CD4-positive, alpha-beta T cell treated with Interleukin-15 for 4 hours (primary cell): ENCODE measurements around the gene MAS1.

Experiments
- DNase-seq: peaks from one replicate; pipeline ENCODE4 v3.0.0-alpha.2; 2020; ENCODE audit warnings: low spot score

Gene MAS1

DNA sequence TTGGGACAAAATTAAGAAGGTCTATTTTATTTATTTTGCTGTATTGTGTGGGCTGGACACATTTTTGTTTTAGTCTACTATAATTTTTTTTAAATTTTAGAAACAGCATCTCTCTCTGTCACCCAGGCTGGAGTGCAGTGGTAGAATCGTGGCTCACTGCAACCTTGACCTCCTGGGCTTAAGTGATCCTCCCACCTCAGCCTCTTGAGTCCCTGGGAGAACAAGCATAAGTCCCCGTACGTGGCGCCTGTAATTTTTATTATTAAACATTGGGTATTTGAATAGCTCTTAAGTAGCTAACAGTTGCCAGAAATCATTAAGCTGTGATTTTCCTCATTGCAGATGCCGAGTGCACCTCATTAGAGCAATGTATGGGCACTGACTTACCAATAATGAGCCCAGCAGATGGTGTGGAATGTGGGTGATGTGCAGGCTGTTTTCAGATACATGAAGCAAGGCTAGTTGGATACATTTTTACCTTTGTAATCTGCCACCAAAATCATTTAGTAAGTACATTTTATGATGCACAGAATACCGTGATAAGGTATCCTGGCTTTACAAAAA lies 10.3 kb upstream of the MAS1 start:
- no peak for DNase-seq

DNA sequence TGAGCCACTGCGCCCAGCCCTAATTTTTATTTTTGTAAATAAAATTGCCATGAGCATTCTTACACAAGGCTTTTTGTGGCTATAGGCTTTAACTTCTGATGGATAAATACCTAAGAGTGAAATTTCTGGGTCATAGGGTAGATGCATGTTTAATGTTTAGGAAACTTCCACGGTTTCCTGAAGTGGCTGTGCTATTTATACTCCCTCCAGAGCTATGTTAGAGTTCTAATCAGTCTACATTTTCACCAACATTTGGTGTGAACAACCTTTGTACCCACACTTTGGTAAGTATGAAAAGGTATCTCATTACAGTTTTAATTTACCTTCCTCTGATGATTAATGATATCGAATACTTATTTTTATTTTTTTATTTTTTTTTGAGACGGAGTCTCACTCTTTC lies 6.1 kb upstream of the MAS1 start:
- DNase-seq, result no peak

DNA sequence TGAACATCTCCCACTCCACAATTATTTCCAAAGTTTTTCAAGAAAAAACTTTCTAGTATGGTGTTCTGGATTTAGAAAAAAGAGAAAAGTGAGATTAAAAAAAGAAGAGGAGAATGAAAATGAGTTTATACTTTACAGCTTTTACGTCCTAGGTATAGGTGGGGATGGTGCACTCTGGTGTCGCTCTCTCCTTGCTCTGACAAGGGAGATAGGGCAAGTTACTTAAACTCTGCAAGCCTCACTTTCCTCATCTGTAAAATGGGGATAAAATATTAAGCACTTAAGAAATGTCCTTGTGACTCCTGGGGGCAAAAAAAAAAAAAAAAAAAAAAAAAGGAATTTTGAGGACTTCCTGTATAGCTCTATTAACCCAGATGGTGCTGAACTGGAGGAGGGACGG lies 4.5 kb upstream of the MAS1 start:
- DNase-seq, result no peak

DNA sequence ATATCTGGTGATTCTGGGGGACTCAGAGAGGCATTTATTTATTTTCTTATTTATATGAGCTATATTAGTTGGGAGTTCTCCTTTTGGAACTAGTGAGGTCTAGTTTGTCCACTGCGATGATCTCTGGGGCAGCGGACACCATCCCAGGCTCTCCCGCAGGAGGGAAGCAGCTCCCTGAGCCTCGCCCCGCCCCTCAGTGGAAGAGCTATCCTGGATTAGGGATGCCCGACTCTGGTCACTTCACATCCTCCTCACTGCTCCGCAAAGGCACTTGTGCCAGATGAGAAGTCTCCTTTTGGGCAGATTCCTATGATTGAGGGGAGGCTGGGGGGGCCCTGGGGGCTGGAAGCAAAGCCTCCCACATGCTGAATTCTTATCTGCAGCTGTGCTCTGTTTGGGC lies 3.6 kb upstream of the MAS1 start:
- DNase-seq, result no peak

DNA sequence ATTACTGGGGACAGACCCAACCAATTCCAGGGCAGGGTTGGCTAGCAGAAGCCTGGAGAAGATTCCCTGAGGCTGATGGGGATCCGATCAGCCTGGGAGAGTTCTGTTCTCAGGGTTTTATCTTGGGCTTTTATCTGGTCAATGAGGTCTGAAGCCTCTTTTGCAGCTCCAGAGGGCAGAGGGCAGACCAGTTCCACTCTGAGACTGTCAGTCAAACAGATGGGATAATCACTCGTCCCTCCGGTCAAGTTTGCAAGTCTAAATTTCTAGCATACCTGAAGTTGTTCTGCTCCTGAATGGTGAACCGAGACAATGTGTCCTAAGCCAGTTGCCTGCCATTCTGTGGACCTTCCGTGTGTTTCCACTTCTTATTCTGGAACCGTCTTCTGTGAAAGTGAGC lies 3.0 kb upstream of the MAS1 start:
- DNase-seq, result no peak

DNA sequence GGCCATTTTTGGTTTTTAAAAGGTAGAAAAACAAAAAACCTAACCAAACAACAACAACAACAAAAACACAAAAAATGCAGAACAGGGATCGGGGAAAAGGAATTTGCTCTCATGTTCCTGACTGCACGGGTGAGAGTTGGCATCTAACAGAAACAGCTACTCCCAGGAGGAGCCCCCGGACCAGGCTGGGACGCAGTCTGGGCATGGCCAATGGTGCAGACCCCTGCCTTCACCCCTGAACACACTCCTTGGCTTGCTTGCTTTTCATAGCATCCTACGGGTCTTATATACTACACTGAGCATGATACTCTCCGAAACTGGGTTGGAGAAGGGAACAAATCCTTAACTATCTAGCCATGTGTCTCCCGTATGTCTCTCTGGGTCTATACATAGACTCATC lies 587 bp upstream of the MAS1 start:
- no peak for DNase-seq

DNA sequence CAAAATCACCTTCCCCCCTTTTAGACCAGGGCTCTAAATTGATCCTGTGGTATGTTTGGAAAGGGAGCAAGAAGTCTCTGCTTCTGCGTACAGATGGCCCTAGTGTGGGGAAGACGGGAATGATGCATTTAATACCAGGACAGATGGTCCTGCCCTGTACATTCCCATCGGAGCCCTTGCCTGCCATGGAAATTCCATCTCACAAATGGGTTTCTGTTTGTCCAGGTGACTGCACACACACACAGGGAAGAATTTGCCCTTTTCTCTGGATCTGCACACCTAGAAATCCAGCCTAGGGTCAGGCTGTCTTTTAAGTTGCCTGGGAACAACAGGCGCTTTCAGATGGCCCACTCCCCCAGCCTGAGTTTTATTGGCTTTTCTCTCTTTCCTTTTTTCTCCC lies 1.3 kb downstream of the MAS1 start:
- no peak for DNase-seq

DNA sequence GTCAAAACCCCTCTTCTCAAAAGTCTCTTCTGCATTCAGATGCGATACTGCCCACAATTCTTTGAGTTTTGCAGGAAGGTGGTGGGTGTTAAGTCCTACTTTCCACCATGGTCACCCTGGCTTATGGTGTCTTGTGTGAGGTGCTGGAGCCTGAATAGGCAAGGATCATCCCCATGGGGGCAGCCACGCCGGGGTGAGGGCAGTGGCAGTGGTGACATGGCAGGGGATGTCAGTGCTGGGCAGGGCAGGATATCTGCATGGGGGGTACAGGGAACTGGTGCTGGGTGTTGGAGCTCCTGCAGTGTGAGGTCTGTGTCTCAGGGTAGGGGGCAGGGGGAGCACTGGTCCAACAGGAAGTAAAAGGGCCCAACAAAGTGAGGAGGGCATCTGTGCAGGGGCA lies 2.3 kb downstream of the MAS1 start:
- no peak for DNase-seq

DNA sequence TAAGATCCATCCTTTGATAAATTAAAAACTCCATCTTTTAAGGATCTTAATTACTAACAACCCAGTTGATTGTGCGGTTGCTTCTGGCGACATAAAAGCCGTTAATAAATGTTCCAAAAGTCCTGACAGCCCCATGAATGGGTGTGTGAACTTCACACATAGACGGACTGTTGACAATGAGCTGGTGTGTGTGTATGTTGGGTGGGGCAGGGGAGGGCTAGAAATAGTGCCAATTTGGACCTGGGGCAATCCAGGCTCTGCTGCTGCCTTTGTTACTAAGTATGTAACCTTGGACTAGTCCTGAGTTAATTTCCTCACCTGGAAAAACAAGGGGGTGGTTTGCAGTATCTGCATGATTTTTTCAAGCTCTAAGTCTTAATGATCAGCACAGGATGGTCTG lies 4.2 kb downstream of the MAS1 start:
- DNase-seq, result no peak

DNA sequence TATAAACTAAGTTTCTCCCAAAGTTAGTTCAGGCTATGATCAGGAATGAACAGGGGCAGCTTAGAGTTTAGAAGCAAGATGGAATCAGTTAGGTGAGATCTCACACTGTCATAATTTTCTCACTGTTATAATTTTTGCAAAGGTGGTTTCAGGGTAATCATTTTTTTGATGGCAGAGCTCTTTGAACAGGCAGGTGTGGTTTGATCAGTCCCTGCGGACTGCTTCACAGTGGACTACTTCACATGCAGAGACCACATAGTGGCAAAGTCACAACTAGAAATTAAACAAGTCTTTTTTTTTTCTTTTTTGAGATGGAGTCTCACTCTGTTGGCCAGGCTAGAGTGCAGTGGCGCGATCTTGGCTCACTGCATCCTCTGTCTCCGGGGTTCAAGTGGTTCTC lies 6.8 kb downstream of the MAS1 start:
- DNase-seq, result no peak

DNA sequence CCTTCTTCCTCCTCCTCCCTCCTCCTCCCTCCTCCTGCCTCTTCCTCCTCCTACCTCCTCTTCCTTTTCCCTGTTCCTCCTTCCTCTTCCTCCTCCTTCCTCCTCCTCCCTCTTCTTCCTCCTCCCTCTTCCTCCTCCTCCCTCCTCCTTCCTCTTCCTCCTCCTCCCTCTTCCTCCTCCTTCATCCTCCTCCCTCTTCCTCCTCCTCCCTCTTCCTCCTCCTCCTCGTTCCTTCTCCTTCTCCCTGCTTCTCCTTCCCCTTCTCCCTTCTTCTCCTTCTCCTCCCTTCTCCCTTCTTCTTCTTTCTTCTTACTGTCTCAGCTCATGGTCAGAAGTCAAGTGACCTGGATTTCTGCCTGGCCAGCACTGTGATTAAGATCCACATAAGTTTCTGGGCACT lies 7.7 kb downstream of the MAS1 start:
- no peak for DNase-seq

DNA sequence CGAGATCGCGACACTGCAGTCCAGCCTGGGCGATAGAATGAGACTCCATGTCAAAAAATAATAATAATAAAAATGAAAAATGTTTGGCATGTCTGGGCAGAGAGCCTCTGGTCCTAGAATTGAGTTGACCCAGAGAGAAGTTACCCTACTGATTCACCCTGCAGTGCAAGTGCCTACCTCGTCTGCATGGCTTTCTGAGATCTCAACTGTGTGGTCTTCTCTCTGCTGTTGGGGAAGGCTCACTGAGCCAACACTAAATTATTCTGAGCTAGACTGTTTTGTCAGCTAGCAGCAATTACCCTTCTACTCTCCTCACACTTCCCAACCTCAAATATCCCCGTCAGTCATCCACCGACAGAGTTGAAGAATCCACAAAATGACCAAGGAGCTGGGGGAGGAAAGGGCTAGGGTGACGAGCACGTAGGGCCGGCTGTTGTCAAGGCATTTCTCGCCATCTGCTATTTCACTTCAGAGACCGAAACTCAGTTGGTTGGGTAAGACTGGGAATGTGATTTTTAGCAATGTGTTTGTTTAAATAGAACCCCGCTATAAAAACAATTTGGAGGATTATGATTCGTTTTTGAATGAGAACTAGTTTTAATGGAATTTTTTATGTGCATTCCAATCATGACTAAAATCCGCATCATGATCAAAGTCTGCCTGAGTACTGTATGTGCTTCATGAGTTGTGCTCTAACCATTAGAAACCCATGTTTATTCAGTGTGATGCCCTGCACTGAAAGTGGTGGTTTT lies 9.4 kb downstream of the MAS1 start:
- DNase-seq, result no peak

DNA sequence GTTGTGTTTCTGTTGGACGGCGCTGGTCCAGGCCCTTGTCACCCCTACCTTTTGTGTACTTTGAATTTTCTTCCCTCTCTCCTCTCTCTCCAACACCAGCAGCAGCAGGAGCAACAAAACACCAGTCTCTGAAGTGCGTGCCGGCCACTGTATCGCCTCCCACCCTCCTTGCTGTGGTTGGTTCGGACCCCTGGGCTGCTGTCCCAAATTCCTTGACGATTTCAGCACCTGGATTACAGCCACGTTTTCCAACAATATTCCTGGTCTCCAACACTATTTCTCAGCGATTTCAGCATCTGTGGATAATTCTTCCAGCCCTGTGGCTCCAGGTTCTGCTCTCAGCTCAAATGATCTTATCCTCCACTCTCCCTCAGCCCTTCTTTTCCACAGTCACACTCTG lies 11.8 kb downstream of the MAS1 start:
- DNase-seq, result no peak

DNA sequence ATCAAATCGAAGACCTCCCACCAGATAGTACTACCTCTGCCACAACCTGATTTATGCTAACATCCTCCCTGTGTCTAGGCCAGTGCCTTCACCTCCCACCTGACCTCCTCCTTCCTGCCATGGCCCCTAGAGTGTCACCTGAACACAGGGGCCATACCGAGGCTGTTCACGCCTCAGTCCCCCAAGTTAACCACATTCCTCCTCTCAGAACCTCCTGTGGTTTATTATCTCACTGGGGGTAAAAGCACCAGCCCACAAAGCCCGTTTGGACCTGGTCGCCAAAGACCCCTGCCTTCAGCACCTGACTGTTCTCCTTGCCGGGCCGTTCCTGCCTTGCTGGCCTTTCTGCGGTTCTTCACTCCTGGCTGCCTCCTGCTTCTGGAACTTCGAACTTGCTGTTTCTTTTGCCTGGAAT lies 13.7 kb downstream of the MAS1 start:
- no peak for DNase-seq

DNA sequence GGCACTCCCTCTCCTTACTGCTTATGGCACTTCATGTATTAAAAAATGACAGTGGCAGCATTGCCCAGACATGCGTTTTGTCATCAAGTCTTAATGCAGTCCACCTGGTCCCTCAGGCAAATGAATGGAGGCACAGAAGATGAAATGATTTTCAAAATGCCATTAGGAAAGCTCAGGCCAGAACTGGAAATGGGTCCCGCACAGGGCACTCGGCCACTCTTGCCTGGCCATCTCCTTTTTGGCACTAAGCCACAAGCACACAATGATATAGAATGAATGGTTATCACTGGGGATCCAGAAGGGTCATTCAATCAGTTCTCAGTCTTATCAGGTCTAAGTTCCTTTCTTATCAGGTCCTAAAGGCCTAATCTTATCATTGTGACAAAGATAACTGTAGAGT lies 15.6 kb downstream of the MAS1 start:
- no peak for DNase-seq

DNA sequence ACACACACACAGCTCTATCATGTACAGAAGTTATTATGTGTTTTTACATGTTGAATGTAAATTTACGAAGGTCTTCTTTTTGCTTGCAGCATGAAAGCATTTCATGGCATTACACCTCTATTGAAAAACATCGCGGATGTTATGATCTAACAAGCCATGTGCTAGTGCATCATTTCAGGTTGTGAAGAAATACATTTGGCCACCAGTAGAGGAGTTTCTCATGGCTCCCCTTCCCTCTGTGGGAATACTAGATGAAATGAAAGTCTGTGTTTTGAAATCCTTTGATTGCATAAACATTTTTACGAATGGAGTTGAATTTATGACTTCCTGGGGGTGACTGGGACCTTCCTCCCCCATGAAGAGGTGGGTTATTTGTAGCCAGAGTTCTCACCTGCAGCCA lies 17.7 kb downstream of the MAS1 start:
- DNase-seq, result no peak

DNA sequence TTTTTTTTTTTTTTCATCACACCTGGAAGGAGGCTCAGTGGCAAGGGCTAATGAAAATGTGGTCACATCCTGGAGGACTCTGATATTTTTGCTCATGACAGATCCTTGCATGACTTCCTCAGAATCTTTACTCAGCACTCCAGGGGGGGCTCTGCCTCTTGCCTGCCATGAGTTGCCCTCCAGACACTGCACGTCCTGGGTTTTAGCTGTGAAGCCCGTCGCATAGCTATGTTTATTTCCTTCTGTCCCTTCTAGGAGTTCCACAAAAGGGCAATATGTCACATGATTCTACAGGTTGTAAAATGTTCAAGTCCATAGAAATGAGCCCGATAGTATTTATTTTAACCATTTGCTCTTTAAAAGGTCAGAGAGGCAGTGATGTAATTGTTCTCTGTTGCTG lies 18.2 kb downstream of the MAS1 start:
- no peak for DNase-seq

DNA sequence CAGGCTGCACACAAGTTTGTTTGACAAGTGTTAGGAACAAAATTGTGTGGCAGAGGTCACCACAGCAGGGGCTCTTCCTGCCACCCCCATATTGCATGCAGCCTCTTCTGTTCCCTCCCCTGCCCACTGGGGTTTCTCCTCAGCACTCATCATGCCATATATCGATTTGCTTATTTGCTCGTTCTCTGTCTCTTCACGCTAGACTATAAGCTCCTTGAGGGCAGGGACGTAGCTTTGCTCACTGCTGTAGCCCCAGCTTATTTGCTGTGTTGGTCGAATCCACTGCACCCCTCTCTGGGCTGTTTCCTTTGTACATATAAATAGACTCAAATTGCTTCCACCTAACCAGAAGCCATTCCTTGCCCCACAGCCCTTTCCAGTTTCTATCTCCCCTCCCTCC lies 19.6 kb downstream of the MAS1 start:
- no peak for DNase-seq

DNA sequence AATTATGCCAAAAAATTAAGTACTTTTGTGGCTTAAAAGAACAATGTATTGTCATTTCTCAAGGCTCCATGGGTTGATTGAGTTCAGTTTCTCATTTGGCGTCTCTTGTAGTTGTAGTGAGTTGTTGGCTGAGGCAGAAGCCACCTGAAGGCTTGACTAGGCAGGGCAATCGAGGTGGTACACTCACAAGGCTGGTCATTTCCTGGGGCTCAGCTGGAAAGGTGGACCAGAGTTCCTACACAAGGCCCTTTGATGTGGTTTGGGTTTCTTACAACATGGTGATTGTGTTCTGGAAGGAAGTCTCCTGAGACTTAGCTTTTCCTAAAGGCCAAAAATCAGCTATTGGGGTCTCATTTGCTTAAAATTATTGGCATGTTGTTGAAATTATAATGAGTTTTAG lies 22.6 kb downstream of the MAS1 start:
- DNase-seq, result no peak

DNA sequence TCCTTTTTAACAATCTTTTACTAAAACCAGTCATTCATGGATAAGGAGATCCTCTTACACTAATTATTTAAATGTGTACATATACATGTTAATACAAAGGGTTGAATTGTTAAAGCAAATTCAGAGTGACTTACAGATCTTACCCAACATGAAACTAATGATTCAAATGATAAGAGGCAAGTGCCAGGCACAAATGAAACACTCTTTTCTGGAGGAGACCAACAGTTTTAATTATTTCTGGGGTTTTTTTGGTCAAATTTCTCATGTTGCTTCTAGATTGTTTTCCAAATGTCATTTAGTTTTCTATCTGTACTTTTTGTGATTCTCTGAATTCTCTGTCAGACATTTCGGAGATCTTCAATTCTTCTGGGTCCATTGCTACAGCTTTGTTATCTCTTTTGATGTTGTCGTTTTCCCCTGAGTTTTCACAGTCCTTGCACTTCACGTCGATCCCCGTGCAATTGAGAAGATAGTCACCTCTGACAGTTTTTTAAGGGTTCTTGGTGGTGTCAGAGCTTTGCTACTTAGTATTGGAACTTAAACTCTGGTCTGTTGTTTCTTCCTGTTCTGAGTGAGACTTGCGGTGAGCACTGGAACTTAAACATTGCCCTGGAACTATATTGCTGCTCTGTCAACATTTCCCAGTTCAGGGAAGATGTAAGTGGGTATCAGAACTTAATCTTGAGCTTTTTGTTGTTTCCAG lies 23.2 kb downstream of the MAS1 start:
- DNase-seq, result no peak

DNA sequence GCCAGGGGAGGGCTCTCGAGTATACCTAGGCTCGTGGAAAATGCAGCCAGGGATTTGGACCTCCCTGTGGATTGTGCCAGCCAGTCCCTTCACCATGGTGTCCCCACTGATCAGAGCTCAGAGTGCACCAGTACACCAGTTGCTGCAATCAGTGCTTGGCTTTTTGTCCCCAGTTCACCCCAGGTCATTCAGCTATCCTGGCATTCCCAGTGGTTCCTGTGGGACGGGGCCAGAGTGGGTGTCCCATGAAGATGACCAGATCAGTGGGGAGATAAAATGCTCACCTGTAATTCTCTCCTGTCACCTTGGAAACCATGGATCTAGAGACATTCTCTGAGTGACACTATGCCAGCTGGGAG lies 23.8 kb downstream of the MAS1 start:
- no peak for DNase-seq

DNA sequence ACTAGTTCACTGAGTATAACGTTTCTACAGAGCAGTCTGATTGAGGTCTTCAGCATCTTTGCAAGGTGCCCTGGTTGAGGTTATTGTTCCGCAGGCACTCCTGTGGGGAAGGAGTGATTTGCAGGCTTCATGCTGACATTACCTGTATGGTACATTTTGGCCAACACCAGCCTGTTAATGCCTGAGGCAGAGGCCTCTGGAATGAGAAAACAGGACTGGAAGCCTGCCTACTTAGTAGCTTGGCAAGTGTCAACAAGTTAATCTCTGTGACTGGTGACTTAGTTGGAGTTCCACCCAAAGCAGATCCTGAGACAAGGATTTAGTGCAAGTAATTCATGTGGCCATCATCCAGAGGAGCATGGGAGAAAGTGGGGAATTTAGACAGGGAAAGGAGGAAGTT lies 24.6 kb downstream of the MAS1 start:
- DNase-seq, result no peak

DNA sequence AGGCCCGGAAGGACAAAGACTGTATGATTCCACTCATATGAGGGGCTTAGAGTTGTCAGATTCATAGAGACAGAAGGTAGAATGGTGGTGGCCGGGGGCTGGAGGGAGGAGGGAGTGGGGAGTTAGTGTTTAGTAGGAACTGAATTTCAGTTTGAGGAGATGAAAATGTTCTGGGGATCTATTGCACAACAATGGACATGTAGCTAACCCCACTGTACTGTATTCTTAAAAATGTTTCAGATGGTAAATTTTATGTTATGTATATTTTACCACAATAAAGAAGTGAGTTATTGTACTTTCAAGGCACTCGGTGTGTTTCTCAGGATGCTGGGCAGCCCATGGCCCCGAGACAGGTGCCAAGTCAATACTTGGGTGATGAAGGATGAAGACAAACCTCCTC lies 25.4 kb downstream of the MAS1 start:
- DNase-seq, result no peak

DNA sequence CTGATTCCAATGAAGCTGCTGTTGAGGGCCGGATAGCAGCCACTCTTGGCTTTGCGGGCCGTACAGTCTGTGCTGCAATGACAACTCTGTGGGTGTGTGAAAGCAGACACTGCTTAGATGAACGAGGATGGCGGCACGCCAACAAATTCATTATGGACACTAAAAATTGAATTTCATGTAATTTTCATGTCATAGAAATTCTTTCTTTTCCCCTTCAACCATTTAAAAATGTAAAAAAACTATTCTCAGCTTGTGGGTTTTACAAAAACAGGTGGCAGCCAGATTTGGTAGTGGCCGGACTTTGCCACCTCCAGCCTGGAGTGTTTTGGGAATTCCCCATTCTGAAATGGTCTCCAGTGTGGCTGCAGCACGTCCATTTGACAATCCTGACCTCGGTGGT lies 26.0 kb downstream of the MAS1 start:
- DNase-seq, result no peak
